K562 (cell line): Measurements from ENCODE around the gene CD46. TPM values are rescaled to one million over a fixed set of nuclear protein-coding genes. Genes with fewer than 3 reads are reported as not detected.

Experiments used
- BMI1 ChIP-seq: fragments of 150-350 bp; IDR thresholded peaks from 2 replicates; pipeline ENCODE4 v1.6.1; 2014; ENCODE audit warnings: low read length
- CAMTA2 ChIP-seq: fragments of 250-450 bp; sonication (Bioruptor Pico); conservative IDR thresholded peaks from 2 replicates; pipeline ENCODE4 v1.5.1; 2022
- ETV6 ChIP-seq, 3 experiments: fragments of 150-350 bp in 1 of 3; sonication (generic) in 1 of 3; formaldehyde crosslinking in 1 of 3; IDR thresholded peaks; 2 replicates each; pipeline versions ENCODE4 v1.6.1 to v1.8.0; 2014 to 2022; ENCODE audit warnings: borderline replicate concordance in 2 of 3, low read depth in 2 of 3, antibody characterized with exemption in 1 of 3, low read length in 1 of 3, mild to moderate bottlenecking in 1 of 3, missing genetic modification reagents in 1 of 3
- MAZ ChIP-seq, 2 experiments: fragments of 450-650 bp in 1 of 2; sonication (generic) in 1 of 2; formaldehyde crosslinking; IDR thresholded peaks in 1 of 2; conservative IDR thresholded peaks in 1 of 2; 2 replicates each; pipeline versions ENCODE4 v1.4.0 to v1.5.0; 2020; ENCODE audit warnings: mild to moderate bottlenecking in 1 of 2, missing genetic modification reagents in 1 of 2
- MCM7 ChIP-seq, 2 experiments: fragments of 450-650 bp; IDR thresholded peaks; 2 replicates each; pipeline ENCODE4 v1.6.1; 2016 to 2018
- NFE2L1 ChIP-seq: fragments of 450-650 bp; IDR thresholded peaks from 2 replicates; pipeline ENCODE4 v1.6.1; 2016; ENCODE audit warnings: missing genetic modification characterization, low read depth, mild to moderate bottlenecking, missing compliant biosample characterization, moderate library complexity, borderline replicate concordance
- NRF1 ChIP-seq, 2 experiments: fragments of 450-650 bp; IDR thresholded peaks in 1 of 2; conservative IDR thresholded peaks in 1 of 2; 2 replicates each; pipeline ENCODE4 v1.6.1; 2014; ENCODE audit warnings: mild to moderate bottlenecking in 2 of 2
- POLR2AphosphoS5 ChIP-seq: IDR thresholded peaks from 2 replicates; pipeline ENCODE4 v1.6.1; 2011; ENCODE audit warnings: mild to moderate bottlenecking, low read depth, low read length, moderate library complexity; ENCODE audit not compliant: control insufficient read depth, insufficient read depth
- PRPF4 ChIP-seq: fragments of 200-400 bp; formaldehyde crosslinking; IDR thresholded peaks from one replicate; pipeline ENCODE4 v1.6.1; 2017; ENCODE audit warnings: low read length, low read depth, mild to moderate bottlenecking; ENCODE audit not compliant: insufficient read depth, poor library complexity, severe bottlenecking
- SMARCA4 ChIP-seq: fragments of 450-650 bp; IDR thresholded peaks from 2 replicates; pipeline ENCODE4 v1.6.1; 2016
- TBP ChIP-seq: optimal IDR thresholded peaks from 2 replicates; pipeline ENCODE3; 2011; ENCODE audit warnings: low read depth, low read length, improper control_type of control experiment
- TCFL5 ChIP-seq: fragments of 250-450 bp; sonication (Bioruptor Pico); conservative IDR thresholded peaks from 2 replicates; pipeline ENCODE4 v1.6.1; 2021; ENCODE audit warnings: mild to moderate bottlenecking, moderate library complexity, matching md5 sums
- ZNF133 ChIP-seq: fragments of 250-450 bp; sonication (Bioruptor Pico); IDR thresholded peaks from 2 replicates; pipeline ENCODE4 v1.4.0; 2020; ENCODE audit warnings: mild to moderate bottlenecking
- ZNF274 ChIP-seq: IDR thresholded peaks from 2 replicates; pipeline ENCODE4 v1.6.1; 2011; ENCODE audit warnings: low read depth, mild to moderate bottlenecking, low read length, moderate library complexity, borderline replicate concordance
- ZNF431 ChIP-seq: sonication (generic); formaldehyde crosslinking; IDR thresholded peaks from 2 replicates; pipeline ENCODE4 v1.8.0; 2022; ENCODE audit warnings: mild to moderate bottlenecking, missing genetic modification reagents
- ZNF766 ChIP-seq: fragments of 200-800 bp; sonication (Bioruptor generic); conservative IDR thresholded peaks from 2 replicates; pipeline ENCODE4 v1.6.1; 2016; ENCODE audit warnings: missing genetic modification characterization, missing compliant biosample characterization
- polyA plus RNA-seq, 8 experiments: library from polyadenylated mRNA; depleted of rRNA in 4 of 8; stranded (reverse) in 5 of 8; unstranded in 3 of 8; fragments of >200 nt; fragmentation: Nextera tagmentation in 2 of 8; fragmentation: Illumina TruSeq in 1 of 8; extraction: Ambion mirVana in 2 of 8; extraction: Trizol in 1 of 8; gene quantifications; 2 replicates each; pipeline versions ENCODE4 v1.2.1 to v1.2.3, GENCODE V29; 2011 to 2014; ENCODE audit warnings: inconsistent platforms in 1 of 8, missing spikeins in 1 of 8
- total RNA-seq, 7 experiments: library from RNA; depleted of rRNA in 6 of 7; stranded (reverse); fragments of >200 nt in 6 of 7; fragmentation: Illumina TruSeq in 2 of 7; extraction: Trizol in 2 of 7; gene quantifications; 2 replicates each; pipeline versions ENCODE4 v1.2.1 to v1.2.3, GENCODE V29; 2011 to 2021; ENCODE audit warnings: low replicate concordance in 1 of 7
- TF ChIP-seq, protein P1 (sequence below), 2 experiments: IDR thresholded peaks in 1 of 2; conservative IDR thresholded peaks in 1 of 2; 2 replicates each; pipeline ENCODE4 v1.6.1; 2016; ENCODE audit warnings: low read depth in 2 of 2, mild to moderate bottlenecking in 1 of 2, missing compliant biosample characterization in 1 of 2, missing genetic modification characterization in 1 of 2, moderate library complexity in 1 of 2
- TF ChIP-seq, protein P2 (sequence below): sonication (generic); formaldehyde crosslinking; IDR thresholded peaks from 2 replicates; pipeline ENCODE4 v1.8.1; 2023; ENCODE audit warnings: mild to moderate bottlenecking, missing genetic modification reagents
- TF ChIP-seq, protein P3 (sequence below): fragments of 200-400 bp; formaldehyde crosslinking; IDR thresholded peaks from 2 replicates; pipeline ENCODE4 v1.6.1; 2017; ENCODE audit warnings: mild to moderate bottlenecking, low read depth, low read length, moderate library complexity

CD46 gene
- total and polyA plus RNA-seq, 9 of the 15 experiments (the other 6 are each of a cell fraction or from before 2014, with no cell fraction given): 87.9 to 374 (median 156) TPM

DNA sequence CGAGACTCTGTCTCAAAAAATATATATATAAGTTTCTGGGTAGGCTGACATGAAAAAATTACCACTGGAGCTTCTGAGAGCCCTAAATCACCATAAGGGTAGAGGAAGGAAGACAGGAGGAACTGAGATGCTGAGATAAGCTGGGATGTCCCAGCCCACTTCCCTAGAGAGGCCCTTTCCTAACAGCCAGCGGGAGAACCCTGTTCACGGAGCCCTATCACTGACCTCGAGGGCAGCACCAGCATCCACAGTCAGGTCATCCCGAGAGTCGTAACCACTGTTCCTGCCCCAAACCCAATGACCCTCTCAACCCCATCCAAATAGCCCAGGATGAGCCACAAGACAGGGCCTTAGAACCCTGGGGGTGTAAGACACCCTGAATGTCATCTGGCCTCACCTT is 81.5 kb downstream of the CD46 start (continued):
- TF ChIP-seq, protein P1, sequence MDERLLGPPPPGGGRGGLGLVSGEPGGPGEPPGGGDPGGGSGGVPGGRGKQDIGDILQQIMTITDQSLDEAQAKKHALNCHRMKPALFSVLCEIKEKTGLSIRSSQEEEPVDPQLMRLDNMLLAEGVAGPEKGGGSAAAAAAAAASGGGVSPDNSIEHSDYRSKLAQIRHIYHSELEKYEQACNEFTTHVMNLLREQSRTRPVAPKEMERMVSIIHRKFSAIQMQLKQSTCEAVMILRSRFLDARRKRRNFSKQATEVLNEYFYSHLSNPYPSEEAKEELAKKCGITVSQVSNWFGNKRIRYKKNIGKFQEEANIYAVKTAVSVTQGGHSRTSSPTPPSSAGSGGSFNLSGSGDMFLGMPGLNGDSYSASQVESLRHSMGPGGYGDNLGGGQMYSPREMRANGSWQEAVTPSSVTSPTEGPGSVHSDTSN (CRISPR knock-in tag; IDR thresholded peaks at IDR 0.05; ENCODE audit: low read depth): no peak
- TF ChIP-seq, protein P1 (tag; conservative IDR thresholded peaks at IDR 0.05; ENCODE audit: low read depth): peak; percentile 89
- TF ChIP-seq NRF1 (conservative IDR thresholded peaks at IDR 0.05 in 1 of 2, IDR thresholded peaks at IDR 0.05 in 1 of 2) (no peak), ZNF133 (no peak), BMI1 (no peak), POLR2AphosphoS5 (no peak), ZNF766 (CRISPR knock-in tag) (no peak), MAZ (CRISPR knock-in tag; conservative IDR thresholded peaks at IDR 0.05 in 1 of 2, IDR thresholded peaks at IDR 0.05 in 1 of 2) (no peak), CAMTA2 (CRISPR knock-in tag) (no peak), ETV6 (IDR thresholded peaks at IDR 0.05; ENCODE audit: borderline replicate concordance in 1 of 2, low read depth in 2 of 2, low read length in 1 of 2) (peak in 1 of 2 experiments; percentile 76; a peak in 1 of 4 replicates), ETV6 (CRISPR knock-in tag; IDR thresholded peaks at IDR 0.05; ENCODE audit: borderline replicate concordance) (no peak), ZNF274 (no peak), SMARCA4 (no peak; the same call in 1 of the 2 replicates), NFE2L1 (tag) (no peak), MCM7 (IDR thresholded peaks at IDR 0.05) (no peak), ZNF431 (CRISPR knock-in tag) (no peak), TCFL5 (CRISPR knock-in tag) (no peak), PRPF4 (no peak), TBP (no peak)
- TF ChIP-seq, protein P2, sequence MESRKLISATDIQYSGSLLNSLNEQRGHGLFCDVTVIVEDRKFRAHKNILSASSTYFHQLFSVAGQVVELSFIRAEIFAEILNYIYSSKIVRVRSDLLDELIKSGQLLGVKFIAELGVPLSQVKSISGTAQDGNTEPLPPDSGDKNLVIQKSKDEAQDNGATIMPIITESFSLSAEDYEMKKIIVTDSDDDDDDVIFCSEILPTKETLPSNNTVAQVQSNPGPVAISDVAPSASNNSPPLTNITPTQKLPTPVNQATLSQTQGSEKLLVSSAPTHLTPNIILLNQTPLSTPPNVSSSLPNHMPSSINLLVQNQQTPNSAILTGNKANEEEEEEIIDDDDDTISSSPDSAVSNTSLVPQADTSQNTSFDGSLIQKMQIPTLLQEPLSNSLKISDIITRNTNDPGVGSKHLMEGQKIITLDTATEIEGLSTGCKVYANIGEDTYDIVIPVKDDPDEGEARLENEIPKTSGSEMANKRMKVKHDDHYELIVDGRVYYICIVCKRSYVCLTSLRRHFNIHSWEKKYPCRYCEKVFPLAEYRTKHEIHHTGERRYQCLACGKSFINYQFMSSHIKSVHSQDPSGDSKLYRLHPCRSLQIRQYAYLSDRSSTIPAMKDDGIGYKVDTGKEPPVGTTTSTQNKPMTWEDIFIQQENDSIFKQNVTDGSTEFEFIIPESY (CRISPR knock-in tag): no peak
- TF ChIP-seq, protein P3, sequence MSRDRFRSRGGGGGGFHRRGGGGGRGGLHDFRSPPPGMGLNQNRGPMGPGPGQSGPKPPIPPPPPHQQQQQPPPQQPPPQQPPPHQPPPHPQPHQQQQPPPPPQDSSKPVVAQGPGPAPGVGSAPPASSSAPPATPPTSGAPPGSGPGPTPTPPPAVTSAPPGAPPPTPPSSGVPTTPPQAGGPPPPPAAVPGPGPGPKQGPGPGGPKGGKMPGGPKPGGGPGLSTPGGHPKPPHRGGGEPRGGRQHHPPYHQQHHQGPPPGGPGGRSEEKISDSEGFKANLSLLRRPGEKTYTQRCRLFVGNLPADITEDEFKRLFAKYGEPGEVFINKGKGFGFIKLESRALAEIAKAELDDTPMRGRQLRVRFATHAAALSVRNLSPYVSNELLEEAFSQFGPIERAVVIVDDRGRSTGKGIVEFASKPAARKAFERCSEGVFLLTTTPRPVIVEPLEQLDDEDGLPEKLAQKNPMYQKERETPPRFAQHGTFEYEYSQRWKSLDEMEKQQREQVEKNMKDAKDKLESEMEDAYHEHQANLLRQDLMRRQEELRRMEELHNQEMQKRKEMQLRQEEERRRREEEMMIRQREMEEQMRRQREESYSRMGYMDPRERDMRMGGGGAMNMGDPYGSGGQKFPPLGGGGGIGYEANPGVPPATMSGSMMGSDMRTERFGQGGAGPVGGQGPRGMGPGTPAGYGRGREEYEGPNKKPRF: no peak
